NCI-H2227 treated with DMSO at 0.1 percent for 48 hours (cell line): ENCODE results near the gene KCND2.
"Not testable (repeated sequence)": the region's sequence is repeated elsewhere in the genome, so short reads cannot be mapped to it uniquely, and the experiment has no call there.

Experiments
- DNase-seq: peaks from one replicate; lab custom pipeline; 2025; lab: John Stamatoyannopoulos, UW

Gene KCND2

DNA sequence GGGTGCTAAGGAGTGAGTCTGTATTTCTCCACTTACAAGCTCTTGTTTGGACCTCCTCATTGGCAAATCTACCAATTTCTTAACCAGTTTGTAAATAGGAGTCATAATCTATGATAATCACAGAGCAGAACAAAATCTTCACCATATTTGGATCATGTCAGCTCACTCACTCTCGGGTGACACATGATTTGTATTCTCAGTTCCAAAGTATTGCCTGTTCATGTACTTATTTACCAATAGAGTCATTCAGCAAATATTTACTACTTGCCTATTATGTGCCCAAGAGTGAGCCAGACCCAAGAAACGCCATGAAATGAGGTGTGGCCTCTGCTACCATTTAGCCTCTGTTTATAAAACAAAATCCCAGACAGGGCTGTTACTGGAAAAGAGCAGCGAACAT, 470.2 kb downstream of the KCND2 start:
- DNase-seq, result no peak

DNA sequence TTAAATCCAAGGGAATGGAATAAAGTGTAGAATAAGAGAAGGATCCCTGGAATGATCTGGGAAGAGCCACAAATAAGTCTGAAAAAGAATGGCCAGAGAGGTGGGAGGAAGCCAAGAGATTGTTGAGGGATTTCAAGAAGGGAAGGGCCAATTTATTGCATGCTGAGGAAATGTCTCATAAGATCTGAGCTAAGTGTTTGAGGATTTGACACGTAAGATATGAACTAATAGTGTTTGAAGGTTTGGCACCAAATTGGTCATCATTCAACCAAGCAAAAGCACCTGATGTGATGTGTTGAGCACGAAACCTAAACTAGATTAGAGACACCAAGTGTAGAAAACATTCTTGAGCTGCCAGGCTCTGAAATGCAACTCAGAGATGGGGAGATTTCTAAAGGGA, 487.1 kb downstream of the KCND2 start:
- DNase-seq, result no peak

- no peak for DNase-seq
Observed at GRCh38 chr7:120760851-120761250, 487.9 kb downstream of the KCND2 start.

DNA sequence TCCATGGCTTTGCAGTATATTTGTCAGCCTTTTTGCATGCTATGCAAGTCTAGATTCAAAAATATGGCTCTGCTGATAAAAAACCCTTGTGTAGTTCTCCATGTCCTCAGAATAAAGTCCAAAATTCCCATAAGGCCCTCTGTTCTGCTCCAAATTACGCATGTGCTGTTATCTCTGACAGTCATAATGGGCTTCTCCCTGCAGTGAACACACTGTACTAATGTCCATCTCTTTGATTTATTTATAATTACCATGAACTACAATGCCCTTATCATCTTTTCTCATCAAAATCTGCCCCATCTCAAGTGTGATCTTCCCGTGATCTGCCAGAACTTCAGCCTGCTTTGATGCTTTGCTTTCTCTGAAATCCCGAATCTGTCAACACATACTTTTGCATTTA, 497.2 kb downstream of the KCND2 start:
- no peak for DNase-seq

GRCh38 chr7:120774481-120774880, 501.5 kb downstream of the KCND2 start:
- no peak for DNase-seq

GRCh38 chr7:120775755-120776154, 502.8 kb downstream of the KCND2 start:
- DNase-seq, result no peak

DNA sequence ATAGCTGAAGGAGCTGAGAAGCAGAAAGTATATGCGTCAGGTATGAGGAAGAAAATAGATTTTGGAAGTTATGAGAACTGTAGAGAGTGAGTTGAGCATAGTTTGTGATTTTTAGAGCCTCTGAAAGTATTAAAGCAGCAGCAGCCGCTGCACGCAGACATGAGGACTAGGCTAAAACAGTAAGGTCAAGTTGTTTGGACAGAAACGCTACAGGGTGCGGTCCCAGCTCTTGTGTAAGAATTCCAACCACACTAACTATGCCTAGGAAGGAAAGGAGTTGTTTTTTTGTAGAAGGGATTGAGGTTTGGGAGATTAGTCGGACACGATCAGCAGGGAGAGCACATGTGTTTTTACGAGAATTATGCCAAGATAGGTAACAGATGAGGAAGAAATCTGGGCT, 506.1 kb downstream of the KCND2 start:
- DNase-seq, result not testable (repeated sequence)

DNA sequence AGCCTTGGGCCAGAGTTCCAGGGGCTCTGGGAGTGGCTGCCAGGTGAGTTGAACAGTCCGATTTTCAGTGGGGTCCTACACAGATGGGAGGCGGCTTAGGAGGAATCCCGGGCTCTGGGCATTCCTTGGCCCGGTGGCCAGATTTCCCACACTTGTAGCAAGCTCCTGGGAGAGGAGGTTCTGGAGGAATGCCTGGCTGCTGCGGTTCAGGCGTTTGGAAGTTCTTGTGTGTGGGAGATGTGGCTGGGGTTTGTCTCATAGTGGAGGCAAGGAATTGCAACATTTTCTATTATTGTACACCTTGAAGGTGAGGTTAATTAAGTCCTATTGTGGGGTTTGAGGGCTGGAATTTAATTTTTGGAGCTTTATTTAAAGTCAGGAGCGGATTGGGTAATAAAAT, 507.5 kb downstream of the KCND2 start:
- not testable (repeated sequence) for DNase-seq

DNA sequence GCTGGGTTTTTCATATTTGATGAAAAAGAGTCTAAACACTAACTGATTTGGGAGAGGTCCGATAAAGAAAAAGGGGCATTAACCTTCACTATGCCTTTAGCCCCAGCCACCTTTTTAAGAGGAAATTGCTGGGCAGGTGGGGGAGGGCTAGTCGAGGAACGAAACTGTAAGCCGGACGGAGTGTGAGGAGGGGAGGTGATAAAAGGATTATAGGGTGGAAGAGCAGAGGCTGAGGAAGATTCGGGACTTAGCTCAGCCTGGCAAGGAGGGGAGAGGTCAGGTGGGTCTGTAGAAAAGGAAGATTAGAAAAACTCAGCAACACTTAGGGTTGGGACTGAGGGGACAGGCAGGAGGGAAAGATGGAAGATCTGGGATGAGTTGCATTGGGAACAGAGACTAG, 508.0 kb downstream of the KCND2 start:
- DNase-seq, result no peak

- DNase-seq, result not testable (repeated sequence)
Observed at GRCh38 chr7:120781924-120782323, 508.9 kb downstream of the KCND2 start.

DNA sequence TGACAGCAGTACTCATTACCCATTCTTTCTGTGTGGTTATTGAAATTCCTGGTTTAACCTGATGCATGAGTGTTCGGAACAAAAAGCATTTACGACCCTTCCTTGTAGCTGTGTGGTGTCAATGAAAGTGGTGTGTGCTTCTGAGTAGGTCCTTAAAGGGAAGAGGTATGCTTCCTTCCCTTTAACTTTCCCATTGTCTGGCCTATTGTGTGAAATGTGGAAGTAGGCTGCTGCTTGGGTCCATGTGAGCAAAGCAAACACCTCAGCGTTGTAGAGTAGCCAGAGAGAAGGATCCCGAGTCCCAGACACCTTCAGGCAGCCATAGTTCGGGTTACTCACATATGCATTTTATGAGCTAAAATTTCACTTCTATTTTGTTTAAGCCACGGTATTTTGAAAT, 510.3 kb downstream of the KCND2 start:
- no peak for DNase-seq

- DNase-seq, result no peak
Observed at GRCh38 chr7:120783721-120784120, 510.7 kb downstream of the KCND2 start.

DNA sequence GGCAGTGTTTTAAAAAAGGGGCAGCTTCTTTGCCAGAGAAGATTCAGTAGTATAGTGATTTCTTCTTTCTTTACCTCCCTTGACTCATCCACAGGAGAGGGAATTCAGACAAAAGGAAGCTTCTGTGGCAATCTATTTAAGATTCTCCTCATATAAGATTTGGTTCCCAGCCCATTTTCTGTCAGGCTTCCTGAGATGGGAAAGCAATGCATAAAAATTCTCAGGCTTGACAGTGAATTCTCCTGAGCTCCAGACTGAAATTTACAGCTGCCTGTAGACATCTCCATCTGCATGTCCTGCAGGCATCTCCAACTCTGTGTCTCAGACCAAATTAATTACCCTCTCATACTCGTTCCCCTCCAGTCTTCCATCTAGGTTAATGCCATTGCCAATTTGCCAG, 512.1 kb downstream of the KCND2 start:
- no peak for DNase-seq

- peak; percentile 38 for DNase-seq
Observed at GRCh38 chr7:120792091-120792860, 519.3 kb downstream of the KCND2 start.

DNA sequence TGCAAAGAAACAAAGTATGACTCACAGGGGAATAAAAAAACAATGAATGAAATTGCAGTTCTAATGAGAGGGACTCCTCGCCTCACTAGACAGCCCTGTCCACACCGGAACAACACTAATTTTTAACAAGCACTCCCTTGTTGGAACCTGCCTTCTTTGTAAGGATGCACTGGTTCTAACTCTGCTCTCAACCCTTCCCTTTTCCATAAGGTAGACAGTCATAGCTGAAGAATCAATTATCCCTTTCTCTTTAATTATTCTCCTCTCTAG, 519.8 kb downstream of the KCND2 start:
- DNase-seq, result no peak

DNA sequence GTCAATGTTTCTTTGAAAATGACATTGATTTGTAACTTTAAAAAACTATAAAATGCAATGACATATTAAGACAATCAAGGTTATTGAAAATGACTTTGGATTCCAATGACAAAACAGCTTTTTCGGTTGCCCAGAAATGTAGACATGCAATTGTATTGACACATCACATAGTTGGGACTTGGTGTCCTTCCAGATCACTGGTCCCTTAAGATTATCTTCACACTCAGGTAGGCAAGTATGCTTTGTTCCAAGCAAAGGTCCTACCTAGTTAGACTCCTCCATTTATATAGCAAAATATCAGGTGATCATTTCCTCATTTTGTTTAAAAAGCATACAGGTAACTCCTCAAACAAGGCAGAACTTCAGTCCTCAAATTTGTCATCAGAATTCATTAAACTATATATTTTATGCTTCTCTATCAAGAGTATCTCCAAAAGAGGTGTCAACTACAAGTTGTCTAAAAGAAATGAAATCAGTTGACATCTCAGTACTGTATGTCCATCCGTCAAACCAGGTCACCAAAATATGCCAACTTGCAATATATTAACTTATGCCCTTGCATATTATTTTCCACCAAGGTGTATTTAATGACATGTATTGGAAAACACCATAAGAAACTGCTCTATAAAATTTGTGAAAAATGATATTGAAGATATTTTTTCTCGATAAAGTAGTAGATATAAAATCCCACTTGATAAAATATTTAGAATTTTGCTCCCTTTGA, 520.4 kb downstream of the KCND2 start:
- no peak for DNase-seq

GRCh38 chr7:120794106-120794729, 521.2 kb downstream of the KCND2 start:
- no peak for DNase-seq

- DNase-seq, result no peak
Observed at GRCh38 chr7:120797026-120797645, 524.2 kb downstream of the KCND2 start.

- DNase-seq, result no peak
Observed at GRCh38 chr7:120799147-120799546, 526.2 kb downstream of the KCND2 start.
